HEK293T (cell line): ENCODE measurements around the gene ACAN.

Experiments used
- ARNT ChIP-seq: fragments of 450-650 bp; IDR thresholded peaks from 2 replicates; pipeline ENCODE4 v1.6.1; 2017; ENCODE audit warnings: mild to moderate bottlenecking
- BHLHE40 ChIP-seq: fragments of 450-650 bp; IDR thresholded peaks from 2 replicates; pipeline ENCODE4 v1.6.1; 2016; ENCODE audit warnings: mild to moderate bottlenecking, moderate library complexity, borderline replicate concordance
- HDGF ChIP-seq: fragments of 450-650 bp; IDR thresholded peaks from 2 replicates; pipeline ENCODE4 v1.6.1; 2017; ENCODE audit warnings: antibody characterized with exemption, borderline replicate concordance
- TARDBP ChIP-seq: fragments of 450-650 bp; IDR thresholded peaks from 2 replicates; pipeline ENCODE4 v1.6.1; 2016

DNA sequence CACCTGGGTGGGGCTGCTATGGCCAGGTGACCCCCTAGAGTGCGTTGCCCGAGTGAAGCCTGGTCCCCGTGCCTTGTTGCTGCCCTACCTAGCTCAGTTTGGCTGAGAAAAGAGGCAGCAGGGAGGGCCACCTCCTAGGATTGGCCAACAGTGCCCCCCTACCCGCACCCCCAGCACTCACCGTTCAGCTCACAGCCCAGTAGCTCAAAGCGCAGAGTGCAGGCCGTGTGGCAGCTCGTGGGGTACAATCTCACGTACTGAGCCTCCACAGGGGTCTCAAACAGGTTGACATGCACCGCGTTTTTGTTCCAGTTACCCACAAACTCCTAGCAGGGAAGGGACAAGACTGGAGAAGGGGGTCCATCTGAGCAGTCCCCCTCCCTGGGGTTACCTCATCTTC is 102.3 kb downstream of the ACAN start:
- TF ChIP-seq TARDBP (no peak), ARNT (no peak), HDGF (no peak), BHLHE40 (no peak)
